CD8-positive, alpha-beta memory T cell (primary cell): Measurements from ENCODE around the gene MAGIX. TPM values are rescaled to one million over a fixed set of nuclear protein-coding genes. Genes with fewer than 3 reads are reported as not detected.

Experiments
- CTCF ChIA-PET: fragments of 350-600 bp; sonication (Branson Sonifier 250); formaldehyde crosslinking; loops from one replicate; lab custom pipeline; 2021; ENCODE audit warnings: antibody characterized with exemption; lab: Charles Lee
- POLR2A ChIA-PET: fragments of 350-600 bp; sonication (Branson Sonifier 250); formaldehyde crosslinking; loops from one replicate; lab custom pipeline; 2021; ENCODE audit warnings: antibody characterized with exemption; lab: Charles Lee
- DNase-seq, 5 donors: peaks; one replicate each; pipeline versions ENCODE4 v3.0.0 to v3.0.0-alpha.2; 2020 to 2022; ENCODE audit warnings: mixed read lengths in 1 of 5
- H3K27ac ChIP-seq: one replicate; pipeline ENCODE4 v1.7.0; 2013; ENCODE audit warnings: low read depth, mild to moderate bottlenecking, low read length, moderate library complexity
- H3K27me3 ChIP-seq: 2 replicates; pipeline ENCODE4 v1.7.0; 2013; ENCODE audit warnings: low read length, mild to moderate bottlenecking; ENCODE audit not compliant: insufficient read depth, poor library complexity, severe bottlenecking
- H3K36me3 ChIP-seq: 2 replicates; pipeline ENCODE4 v1.7.0; 2013; ENCODE audit warnings: mild to moderate bottlenecking, low read length, moderate library complexity; ENCODE audit not compliant: insufficient read depth
- H3K4me1 ChIP-seq: 2 replicates; pipeline ENCODE4 v1.7.0; 2013; ENCODE audit warnings: mild to moderate bottlenecking, low read length, moderate library complexity; ENCODE audit not compliant: insufficient read depth
- H3K4me3 ChIP-seq: 2 replicates; pipeline ENCODE4 v1.7.0; 2013; ENCODE audit warnings: mild to moderate bottlenecking, low read length
- H3K9me3 ChIP-seq: 2 replicates; pipeline ENCODE4 v1.7.0; 2013; ENCODE audit warnings: mild to moderate bottlenecking, low read length
- H3K27ac Mint-ChIP-seq, 8 donors: one replicate each; pipeline ENCODE4 v1.8.0; 2020 to 2021; ENCODE audit warnings: mixed read lengths in 8 of 8, mild to moderate bottlenecking in 6 of 8, inconsistent platforms in 3 of 8, moderate library complexity in 3 of 8
- H3K27me3 Mint-ChIP-seq, 2 donors: one replicate each; pipeline ENCODE4 v1.8.0; 2020 to 2021; ENCODE audit warnings: mixed read lengths in 2 of 2, mild to moderate bottlenecking in 1 of 2, moderate library complexity in 1 of 2
- H3K36me3 Mint-ChIP-seq, 3 donors: one replicate each; pipeline ENCODE4 v1.8.0; 2020 to 2021; ENCODE audit warnings: mixed read lengths in 3 of 3, inconsistent platforms in 1 of 3, mild to moderate bottlenecking in 1 of 3
- H3K4me1 Mint-ChIP-seq, 3 donors: one replicate each; pipeline ENCODE4 v1.8.0; 2020 to 2021; ENCODE audit warnings: mixed read lengths in 3 of 3, inconsistent platforms in 1 of 3, mild to moderate bottlenecking in 1 of 3
- H3K4me3 Mint-ChIP-seq, 7 donors: one replicate each; pipeline ENCODE4 v1.8.0; 2020 to 2021; ENCODE audit warnings: mixed read lengths in 7 of 7, mild to moderate bottlenecking in 6 of 7, moderate library complexity in 4 of 7, inconsistent platforms in 2 of 7
- H3K9me3 Mint-ChIP-seq, 5 donors: one replicate each; pipeline ENCODE4 v1.8.0; 2020 to 2022; ENCODE audit warnings: mixed read lengths in 5 of 5, mild to moderate bottlenecking in 3 of 5, moderate library complexity in 2 of 5, inconsistent platforms in 1 of 5
- polyA plus RNA-seq: library from polyadenylated mRNA; unstranded; fragments of 300-500 nt; fragmentation: Illumina TruSeq; gene quantifications from one replicate; pipeline ENCODE4 v1.2.3, GENCODE V29; 2021
- total RNA-seq, 2 experiments: library from RNA; stranded (reverse); gene quantifications; one replicate each; pipeline ENCODE4 v1.2.3, GENCODE V29; 2021

Gene MAGIX
- total and polyA plus RNA-seq, 3 experiments from 2014 or later: 0.25 to 1.4 (median 1.4) TPM

- POLR2A ChIA-PET: no interaction called here
- H3K9me3 Mint-ChIP-seq: no peaks in the 10 kb centered on the region
- CTCF ChIA-PET: no interaction called here
- DNase-seq: no peak
- Histone ChIP-seq H3K4me3 (no peak overlapping the region), H3K9me3 (no peaks in the 10 kb centered on the region), H3K4me1 (no peaks in the 10 kb centered on the region), H3K27ac (no peak overlapping the region), H3K36me3 (no peaks in the 10 kb centered on the region), H3K27me3 (no peaks in the 10 kb centered on the region)
- H3K27ac Mint-ChIP-seq: no peak overlapping the region
- no peak overlapping the region for H3K4me3 Mint-ChIP-seq
- no peaks in the 10 kb centered on the region for H3K4me1 Mint-ChIP-seq
- H3K36me3 Mint-ChIP-seq: peaks cover 0 to 2% (median 0%) of the 10 kb centered on the region in 3 donors
- peaks cover 3 to 10% of the 10 kb centered on the region in 2 donors for H3K27me3 Mint-ChIP-seq
These were observed 49.7 kb downstream of the MAGIX start for GRCh38 chrX:49212209-49212608.

DNA sequence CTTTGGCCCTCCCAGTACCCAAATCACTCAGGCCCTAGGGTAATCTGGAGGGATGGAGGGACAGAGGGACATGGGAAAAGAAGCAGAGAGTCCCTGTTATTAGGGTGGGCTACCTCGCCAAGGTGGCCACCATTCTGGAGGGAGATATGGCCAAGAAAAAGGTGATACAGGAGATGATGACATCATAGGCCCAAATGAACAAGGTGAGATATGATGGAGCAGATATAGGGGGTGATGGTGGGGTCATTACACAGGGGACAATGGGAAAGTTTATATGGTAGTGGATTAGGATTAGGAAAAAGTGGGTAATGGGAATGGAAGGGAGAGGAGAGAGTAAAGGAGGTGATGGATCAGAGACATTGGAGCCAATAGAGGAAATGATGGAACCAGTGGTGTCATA lies 50.3 kb downstream of the MAGIX start:
- peaks cover 0 to 2% (median 0%) of the 10 kb centered on the region in 3 donors for H3K36me3 Mint-ChIP-seq
- ChIA-PET CTCF (no interaction called here), POLR2A (no interaction called here)
- Histone ChIP-seq H3K27ac (no peak overlapping the region), H3K4me3 (no peak overlapping the region), H3K36me3 (no peaks in the 10 kb centered on the region), H3K27me3 (no peaks in the 10 kb centered on the region), H3K4me1 (no peaks in the 10 kb centered on the region), H3K9me3 (no peaks in the 10 kb centered on the region)
- no peak overlapping the region for H3K4me3 Mint-ChIP-seq
- H3K27ac Mint-ChIP-seq: no peak overlapping the region
- H3K4me1 Mint-ChIP-seq: no peaks in the 10 kb centered on the region
- DNase-seq: no peak
- peaks cover 3 to 10% of the 10 kb centered on the region in 2 donors for H3K27me3 Mint-ChIP-seq
- H3K9me3 Mint-ChIP-seq: peaks cover 0 to 2% (median 0%) of the 10 kb centered on the region in 5 donors

DNA sequence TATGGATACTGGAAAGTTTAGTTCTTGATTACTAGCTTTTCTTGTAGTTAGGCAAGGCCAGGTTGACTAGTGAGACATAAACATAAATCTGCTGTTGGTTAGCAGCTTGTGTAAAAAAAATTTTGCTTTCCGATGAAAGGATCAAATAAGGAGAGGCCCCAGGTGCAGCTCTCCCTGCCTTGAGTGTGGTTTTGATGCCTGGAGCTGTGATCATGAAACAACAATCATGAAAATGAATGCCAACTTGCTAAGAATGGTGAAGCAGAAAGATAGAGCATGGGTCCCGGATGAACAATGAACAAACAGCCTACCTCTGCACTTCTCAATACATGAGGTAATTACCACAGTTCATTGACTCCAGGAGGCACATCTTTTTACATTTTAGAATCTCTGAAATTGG lies 51.9 kb downstream of the MAGIX start:
- no peaks in the 10 kb centered on the region for H3K27me3 ChIP-seq
- Mint-ChIP-seq H3K4me1 (no peaks in the 10 kb centered on the region), H3K27me3 (peaks cover 3 to 9% of the 10 kb centered on the region in 2 donors), H3K9me3 (peaks cover 0 to 2% (median 0%) of the 10 kb centered on the region in 5 donors), H3K36me3 (peaks cover 0 to 2% (median 0%) of the 10 kb centered on the region in 3 donors), H3K27ac (no peak overlapping the region), H3K4me3 (no peak overlapping the region)
- no peaks in the 10 kb centered on the region for H3K9me3 ChIP-seq
- H3K4me3 ChIP-seq: no peak overlapping the region
- H3K27ac ChIP-seq: no peak overlapping the region
- CTCF ChIA-PET: no interaction called here
- no peaks in the 10 kb centered on the region for H3K4me1 ChIP-seq
- POLR2A ChIA-PET: no interaction called here
- no peak for DNase-seq
- no peaks in the 10 kb centered on the region for H3K36me3 ChIP-seq

DNA sequence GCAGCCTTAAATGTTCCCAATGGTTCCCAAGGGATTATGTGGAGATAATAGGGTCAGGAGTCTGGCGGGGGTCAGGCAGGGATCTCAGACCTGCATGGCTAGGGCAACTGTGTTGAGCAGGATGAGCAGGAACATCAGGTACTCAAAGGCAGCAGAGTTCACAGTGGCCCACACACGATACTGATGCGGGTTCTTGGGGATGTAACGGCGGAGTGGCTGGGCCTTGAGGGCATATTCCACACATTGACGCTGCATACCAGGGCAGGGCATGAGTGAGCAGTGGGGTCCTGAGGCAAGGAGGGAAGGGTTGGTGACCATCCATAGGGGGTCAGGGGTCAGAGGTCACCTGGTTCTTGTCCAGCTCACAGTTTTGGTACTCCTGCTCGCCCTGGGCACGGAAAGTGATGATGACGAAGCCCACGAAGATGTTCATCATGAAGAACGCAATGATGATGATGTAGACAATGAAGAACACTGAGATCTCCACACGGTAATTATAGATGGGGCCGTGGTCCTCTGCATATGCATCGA lies 52.5 kb downstream of the MAGIX start:
- no peak overlapping the region for H3K27ac Mint-ChIP-seq
- CTCF ChIA-PET: no interaction called here

More for the DNA sequence above, 52.5 kb downstream of the MAGIX start:
- DNase-seq: no peak
- H3K36me3 Mint-ChIP-seq: peaks cover 0 to 2% (median 0%) of the 10 kb centered on the region in 3 donors
- H3K9me3 Mint-ChIP-seq: peaks cover 0 to 2% (median 0%) of the 10 kb centered on the region in 5 donors
- H3K27me3 ChIP-seq: no peaks in the 10 kb centered on the region
- peaks cover 3 to 9% of the 10 kb centered on the region in 2 donors for H3K27me3 Mint-ChIP-seq
- no peaks in the 10 kb centered on the region for H3K4me1 ChIP-seq
- H3K4me1 Mint-ChIP-seq: peaks cover 0 to 4% (median 0%) of the 10 kb centered on the region in 3 donors
- POLR2A ChIA-PET: no interaction called here
- H3K27ac ChIP-seq: no peak overlapping the region
- H3K9me3 ChIP-seq: no peaks in the 10 kb centered on the region
- no peak overlapping the region for H3K4me3 Mint-ChIP-seq
- H3K4me3 ChIP-seq: no peak overlapping the region
- H3K36me3 ChIP-seq: no peaks in the 10 kb centered on the region

Other genes starting within 250 kb of the MAGIX start
- 100 to 1,000 TPM; 269 to 273 TPM for gene PIM2, start 243.7 kb upstream of the MAGIX start, total RNA-seq
- 212 TPM for gene PIM2, start 243.7 kb upstream of the MAGIX start, polyA plus RNA-seq
- gene OTUD5, start 205.2 kb upstream of the MAGIX start, total RNA-seq: 10 to 100 TPM; 67.3 to 69.1 TPM
- gene OTUD5, start 205.2 kb upstream of the MAGIX start, polyA plus RNA-seq: 47.5 TPM
- 1 to 10 TPM in 1 of 2 experiments, under 1 TPM in 1; 0.72 to 1.1 TPM for gene KCND1, start 190.9 kb upstream of the MAGIX start, total RNA-seq
- 0.06 TPM for gene KCND1, start 190.9 kb upstream of the MAGIX start, polyA plus RNA-seq
- 10 to 100 TPM; 56.8 to 57.7 TPM for gene GRIPAP1, start 160.5 kb upstream of the MAGIX start, total RNA-seq
- 21.2 TPM for gene GRIPAP1, start 160.5 kb upstream of the MAGIX start, polyA plus RNA-seq
- gene TFE3, start 119.4 kb upstream of the MAGIX start, total RNA-seq: 10 to 100 TPM; 32.4 to 35.4 TPM
- 7.7 TPM for gene TFE3, start 119.4 kb upstream of the MAGIX start, polyA plus RNA-seq
- 1 to 10 TPM; 5.1 to 5.4 TPM for gene CCDC120, start 103.8 kb upstream of the MAGIX start, total RNA-seq
- 1.5 TPM for gene CCDC120, start 103.8 kb upstream of the MAGIX start, polyA plus RNA-seq
- 10 to 100 TPM; 13.1 to 14.5 TPM for gene PRAF2, start 88.8 kb upstream of the MAGIX start, total RNA-seq
- 62.6 TPM for gene PRAF2, start 88.8 kb upstream of the MAGIX start, polyA plus RNA-seq
- gene WDR45, start 82.9 kb upstream of the MAGIX start, total RNA-seq: 10 to 100 TPM; 41.4 to 46.2 TPM
- 56.9 TPM for gene WDR45, start 82.9 kb upstream of the MAGIX start, polyA plus RNA-seq
- 10 to 100 TPM; 20.4 to 23.3 TPM for gene GPKOW, start 39.0 kb upstream of the MAGIX start, total RNA-seq
- 31.8 TPM for gene GPKOW, start 39.0 kb upstream of the MAGIX start, polyA plus RNA-seq
- gene PLP2, start 9.1 kb downstream of the MAGIX start, total RNA-seq: 10 to 100 TPM; 95.2 to 98.1 TPM
- 160 TPM for gene PLP2, start 9.1 kb downstream of the MAGIX start, polyA plus RNA-seq
- 10 to 100 TPM; 13.3 to 13.5 TPM for gene PRICKLE3, start 23.6 kb downstream of the MAGIX start, total RNA-seq
- 3.0 TPM for gene PRICKLE3, start 23.6 kb downstream of the MAGIX start, polyA plus RNA-seq
- gene SYP, start 37.4 kb downstream of the MAGIX start, total RNA-seq: 1 to 10 TPM; 1.9 to 2.5 TPM
- 0.25 TPM for gene SYP, start 37.4 kb downstream of the MAGIX start, polyA plus RNA-seq
- under 1 TPM; 0.24 to 0.61 TPM for gene CACNA1F, start 70.6 kb downstream of the MAGIX start, total RNA-seq
- gene CACNA1F, start 70.6 kb downstream of the MAGIX start, polyA plus RNA-seq: not detected
- 10 to 100 TPM; 22.7 to 24.8 TPM for gene CCDC22, start 72.7 kb downstream of the MAGIX start, total RNA-seq
- 30.7 TPM for gene CCDC22, start 72.7 kb downstream of the MAGIX start, polyA plus RNA-seq
- gene FOXP3, start 102.0 kb downstream of the MAGIX start, total RNA-seq: 10 to 100 TPM; 10.5 to 11.2 TPM
- gene FOXP3, start 102.0 kb downstream of the MAGIX start, polyA plus RNA-seq: 1.6 TPM
- 1 to 10 TPM; 4.5 to 6.0 TPM for gene PPP1R3F, start 107.0 kb downstream of the MAGIX start, total RNA-seq
- 8.1 TPM for gene PPP1R3F, start 107.0 kb downstream of the MAGIX start, polyA plus RNA-seq
- not detected for gene GAGE10, start 140.9 kb downstream of the MAGIX start, total RNA-seq
- not detected for gene GAGE10, start 140.9 kb downstream of the MAGIX start, polyA plus RNA-seq
- not detected for gene GAGE12J, start 159.3 kb downstream of the MAGIX start, total RNA-seq
- gene GAGE12J, start 159.3 kb downstream of the MAGIX start, polyA plus RNA-seq: not detected
- gene GAGE13, start 168.8 kb downstream of the MAGIX start, total RNA-seq: not detected
- not detected for gene GAGE13, start 168.8 kb downstream of the MAGIX start, polyA plus RNA-seq